Transverse colon (tissue), 4 donors: ENCODE data around the gene ATG7. TPM values are rescaled to one million over a fixed set of nuclear protein-coding genes. Genes with fewer than 3 reads are reported as not detected.

Source experiments
- DNase-seq: peaks from one replicate; pipeline ENCODE4 v3.0.0-alpha.2; 2019
- H3K27ac ChIP-seq, 4 donors: fragments of 200-600 bp; sonication (generic); 2 replicates each; pipeline ENCODE4 v1.5.1; 2016 to 2018; ENCODE audit warnings: inconsistent platforms in 4 of 4
- H3K27me3 ChIP-seq: fragments of 200-600 bp; sonication (generic); 2 replicates; pipeline ENCODE4 v1.5.1; 2017; ENCODE audit warnings: inconsistent platforms
- H3K36me3 ChIP-seq, 4 donors: fragments of 200-600 bp; sonication (generic); 2 replicates each; pipeline ENCODE4 v1.5.1; 2017 to 2019; ENCODE audit warnings: inconsistent platforms in 4 of 4
- H3K4me1 ChIP-seq, 4 donors: fragments of 200-600 bp; sonication (generic); 2 replicates each; pipeline ENCODE4 v1.5.1; 2017 to 2020; ENCODE audit warnings: inconsistent platforms in 4 of 4
- H3K4me3 ChIP-seq, 4 donors: fragments of 200-600 bp; sonication (generic); 1 replicate in 1 of 4; 2 replicates in 3 of 4; pipeline versions ENCODE4 v1.5.1 to v1.6.1; 2017 to 2019; ENCODE audit warnings: inconsistent platforms in 4 of 4
- H3K9me3 ChIP-seq, 2 donors: fragments of 200-600 bp; sonication (generic); 2 replicates each; pipeline ENCODE4 v1.5.1; 2017 to 2019; ENCODE audit warnings: inconsistent platforms in 2 of 2
- CTCF ChIP-seq, 5 experiments: fragments of 200-600 bp in 3 of 5; fragments of 450-650 bp in 2 of 5; sonication (generic) in 3 of 5; IDR thresholded peaks; 1 replicate in 2 of 5; 2 replicates in 3 of 5; pipeline ENCODE4 v1.5.1; 2016 to 2017; ENCODE audit warnings: antibody characterized with exemption in 5 of 5, inconsistent platforms in 3 of 5, mild to moderate bottlenecking in 2 of 5, moderate library complexity in 1 of 5
- EP300 ChIP-seq: sonication (generic); formaldehyde crosslinking; IDR thresholded peaks from one replicate; pipeline ENCODE4 v1.6.1; 2017; ENCODE audit warnings: antibody characterized with exemption, low read depth
- POLR2A ChIP-seq: fragments of 450-650 bp; IDR thresholded peaks from one replicate; pipeline ENCODE4 v1.6.1; 2016; ENCODE audit warnings: antibody characterized with exemption, mild to moderate bottlenecking, moderate library complexity
- POLR2AphosphoS5 ChIP-seq, 3 donors: sonication (generic); formaldehyde crosslinking; IDR thresholded peaks; one replicate each; pipeline ENCODE4 v1.6.1; 2016; ENCODE audit warnings: antibody characterized with exemption in 3 of 3
- WGBS, 2 donors: methylation state at CpG; one replicate each; pipeline ENCODE4 v1.1.5; 2018; ENCODE audit warnings: low coverage in 1 of 2; 5-methylcytosine and 5-hydroxymethylcytosine counted together
- in situ Hi-C, 4 donors: fragments of 200-750 bp; cut with MboI; loops; one replicate each; pipeline versions ENCODE4 v1.15.0 to v1.15.1; 2017; ENCODE audit warnings: low sequenced_read_pairs in 3 of 4, low pct_ligation_motif_present in 1 of 4, low pct_unique_long_range_greater_than_20kb in 1 of 4
- intact Hi-C: fragments of 100-400 bp; cut with DNase I; formaldehyde crosslinking; loops from one replicate; pipeline ENCODE4 v1.15.1; 2023; ENCODE audit warnings: low total_unique reads
- total RNA-seq, 4 donors: library from RNA; depleted of rRNA; stranded (reverse); fragments of >200 nt; gene quantifications; one replicate each; pipeline ENCODE4 v1.1.0, GENCODE V29; 2016

Gene ATG7, protein sequence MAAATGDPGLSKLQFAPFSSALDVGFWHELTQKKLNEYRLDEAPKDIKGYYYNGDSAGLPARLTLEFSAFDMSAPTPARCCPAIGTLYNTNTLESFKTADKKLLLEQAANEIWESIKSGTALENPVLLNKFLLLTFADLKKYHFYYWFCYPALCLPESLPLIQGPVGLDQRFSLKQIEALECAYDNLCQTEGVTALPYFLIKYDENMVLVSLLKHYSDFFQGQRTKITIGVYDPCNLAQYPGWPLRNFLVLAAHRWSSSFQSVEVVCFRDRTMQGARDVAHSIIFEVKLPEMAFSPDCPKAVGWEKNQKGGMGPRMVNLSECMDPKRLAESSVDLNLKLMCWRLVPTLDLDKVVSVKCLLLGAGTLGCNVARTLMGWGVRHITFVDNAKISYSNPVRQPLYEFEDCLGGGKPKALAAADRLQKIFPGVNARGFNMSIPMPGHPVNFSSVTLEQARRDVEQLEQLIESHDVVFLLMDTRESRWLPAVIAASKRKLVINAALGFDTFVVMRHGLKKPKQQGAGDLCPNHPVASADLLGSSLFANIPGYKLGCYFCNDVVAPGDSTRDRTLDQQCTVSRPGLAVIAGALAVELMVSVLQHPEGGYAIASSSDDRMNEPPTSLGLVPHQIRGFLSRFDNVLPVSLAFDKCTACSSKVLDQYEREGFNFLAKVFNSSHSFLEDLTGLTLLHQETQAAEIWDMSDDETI
- 100 to 1,000 TPM in 1 of 4 donors, 10 to 100 TPM in 3; 44.5 to 122 (median 75.0) TPM for total RNA-seq

DNA sequence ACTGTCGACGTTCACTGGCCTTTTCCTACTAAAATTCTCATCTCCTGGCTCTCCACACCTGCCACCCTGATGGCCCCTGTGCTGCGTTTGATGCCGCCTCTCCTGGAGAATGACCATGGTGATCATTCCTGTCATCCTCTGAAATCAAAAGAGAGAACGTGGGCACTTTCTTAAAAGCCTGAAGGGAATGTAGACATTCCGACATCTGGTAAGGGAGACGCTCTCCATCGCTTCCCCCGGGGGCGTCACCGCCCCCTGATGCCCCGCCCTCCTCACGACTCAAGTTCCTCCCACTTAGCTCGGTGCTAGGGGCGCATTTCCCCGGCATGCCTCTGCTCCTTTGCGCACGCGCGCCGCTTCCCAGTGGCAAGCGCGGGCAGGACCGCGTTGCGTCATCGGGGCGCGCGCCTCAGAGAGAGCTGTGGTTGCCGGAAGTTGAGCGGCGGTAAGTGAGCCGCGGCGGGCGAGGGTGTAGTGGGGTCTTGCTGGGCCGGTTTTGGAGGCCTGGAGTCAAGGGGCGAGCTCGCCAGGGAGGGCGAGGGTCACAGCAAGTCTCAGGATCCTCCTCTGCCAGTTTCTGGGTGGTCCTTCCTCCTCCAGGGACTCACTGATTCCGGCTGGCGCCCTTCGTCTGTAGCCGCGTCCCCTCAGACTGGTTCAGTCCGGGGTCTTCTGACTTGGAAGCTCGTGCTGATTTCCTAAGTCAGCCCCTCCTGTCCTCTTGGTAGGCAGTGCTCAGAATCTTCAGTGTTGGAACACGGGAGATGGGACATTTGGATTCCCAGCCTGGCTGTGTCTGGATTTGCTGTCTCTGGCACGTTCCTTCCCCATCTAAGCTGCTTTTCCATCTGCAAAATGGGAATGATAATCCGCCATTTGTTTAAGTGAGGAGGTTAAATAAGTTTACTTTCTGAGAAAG is at the start of gene ATG7:
Gene ATG7 (plus strand): TSS at position 412 of the 919 bp plus-strand sequence. CDS start 26,299 bp downstream, outside the sequence.
- TF ChIP-seq POLR2AphosphoS5 (IDR thresholded peaks at IDR 0.05), result peak; percentile 92 to 95 (median 92)
- peak; percentile 95 for TF ChIP-seq POLR2A
- TF ChIP-seq CTCF (IDR thresholded peaks at IDR 0.05), result peak in 3 of 5 experiments; percentile 7 to 54 (median 15)
- no peak for TF ChIP-seq EP300
- intact Hi-C loops, result no loop called here
- Histone ChIP-seq H3K9me3 (no peaks in the 10 kb centered on the region), H3K27me3 (no peaks in the 10 kb centered on the region), H3K36me3 (no peaks in the 10 kb centered on the region), H3K27ac (peak within 1 kb of the TSS; percentile 72 to 97 (median 90)), H3K4me1 (peaks cover 7 to 19% (median 9%) of the 10 kb centered on the region in 4 donors), H3K4me3 (peak within 1 kb of the TSS; percentile 69 to 99 (median 92))
- DNase-seq, result peak; percentile 98
- WGBS, 2 donors, result 0 to 3% methylated on average over 2 to 26 of the region's 51 CpGs
- in situ Hi-C loops, result no loop called here

GRCh38 chr3:11224010-11224409 is 48.2 kb upstream of the ATG7 start:
- no peak for TF ChIP-seq POLR2AphosphoS5 (IDR thresholded peaks at IDR 0.05)
- no peak for TF ChIP-seq CTCF (IDR thresholded peaks at IDR 0.05)
- TF ChIP-seq POLR2A, result no peak
- no peak for TF ChIP-seq EP300
- H3K4me1 ChIP-seq, result peaks cover 3 to 31% (median 14%) of the 10 kb centered on the region in 4 donors
- no peak for DNase-seq
- intact Hi-C loops (no loop called here), in situ Hi-C loops (no loop called here)
- no peaks in the 10 kb centered on the region for H3K36me3 ChIP-seq
- 90 to 100% methylated on average over 1 to 3 of the region's 3 CpGs for whole genome bisulfite sequencing, 2 donors
- H3K27ac ChIP-seq, result peak overlapping the region in 2 of 4 donors; percentile 83 to 91
- H3K4me3 ChIP-seq, result no peak overlapping the region
- H3K27me3 ChIP-seq, result no peaks in the 10 kb centered on the region
- no peaks in the 10 kb centered on the region for H3K9me3 ChIP-seq

GRCh38 chr3:11224870-11225229 is 47.3 kb upstream of the ATG7 start:
- in situ Hi-C loops (loop anchor here in 2 of 4 donors (25.0 kb wide), 2 partner anchors 112 to 437 kb away; no protein-coding TSS in a partner anchor), intact Hi-C loops (no loop called here)
- WGBS, 2 donors, result 17 to 77% methylated on average over 1 to 3 of the region's 3 CpGs
- no peak for DNase-seq
- Histone ChIP-seq H3K4me3 (peak overlapping the region in 3 of 4 donors; percentile 21 to 39 (median 27)), H3K4me1 (peaks cover 3 to 31% (median 14%) of the 10 kb centered on the region in 4 donors), H3K9me3 (no peaks in the 10 kb centered on the region), H3K36me3 (no peaks in the 10 kb centered on the region), H3K27me3 (no peaks in the 10 kb centered on the region), H3K27ac (peak overlapping the region; percentile 83 to 91 (median 88))
- TF ChIP-seq EP300 (no peak), POLR2A (no peak), CTCF (IDR thresholded peaks at IDR 0.05) (no peak), POLR2AphosphoS5 (IDR thresholded peaks at IDR 0.05) (no peak)
